ENCODE measurements around the gene ROPN1L. TPM values are rescaled to one million over a fixed set of nuclear protein-coding genes. Genes with fewer than 3 reads are reported as not detected.

Gene ROPN1L
- total and polyA plus RNA-seq, 10 of the 15 experiments (the other 5 are each of a cell fraction or from before 2014, with no cell fraction given): 0.07 to 0.38 (median 0.22) TPM; not detected in 6

DNA sequence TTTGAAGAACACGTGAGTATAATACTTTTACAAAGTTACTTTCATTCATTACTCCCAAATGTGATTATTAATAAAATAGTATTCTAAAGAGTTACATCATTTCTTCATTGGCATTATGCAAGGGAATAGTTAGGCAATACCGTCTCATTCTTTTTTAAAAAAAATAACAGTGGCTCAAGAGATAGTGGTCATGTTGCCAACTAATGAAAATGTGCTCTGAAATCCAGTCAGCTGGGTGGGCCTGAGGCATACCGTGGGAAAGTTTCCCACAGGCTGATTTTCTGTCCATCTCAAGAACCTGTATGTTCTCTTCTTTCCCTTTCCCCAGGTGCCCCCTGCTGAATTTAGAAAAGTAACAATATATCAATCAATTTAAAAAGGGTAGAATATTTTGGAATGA lies 40.8 kb upstream of the ROPN1L start (continued):
- TF ChIP-seq, protein P1, sequence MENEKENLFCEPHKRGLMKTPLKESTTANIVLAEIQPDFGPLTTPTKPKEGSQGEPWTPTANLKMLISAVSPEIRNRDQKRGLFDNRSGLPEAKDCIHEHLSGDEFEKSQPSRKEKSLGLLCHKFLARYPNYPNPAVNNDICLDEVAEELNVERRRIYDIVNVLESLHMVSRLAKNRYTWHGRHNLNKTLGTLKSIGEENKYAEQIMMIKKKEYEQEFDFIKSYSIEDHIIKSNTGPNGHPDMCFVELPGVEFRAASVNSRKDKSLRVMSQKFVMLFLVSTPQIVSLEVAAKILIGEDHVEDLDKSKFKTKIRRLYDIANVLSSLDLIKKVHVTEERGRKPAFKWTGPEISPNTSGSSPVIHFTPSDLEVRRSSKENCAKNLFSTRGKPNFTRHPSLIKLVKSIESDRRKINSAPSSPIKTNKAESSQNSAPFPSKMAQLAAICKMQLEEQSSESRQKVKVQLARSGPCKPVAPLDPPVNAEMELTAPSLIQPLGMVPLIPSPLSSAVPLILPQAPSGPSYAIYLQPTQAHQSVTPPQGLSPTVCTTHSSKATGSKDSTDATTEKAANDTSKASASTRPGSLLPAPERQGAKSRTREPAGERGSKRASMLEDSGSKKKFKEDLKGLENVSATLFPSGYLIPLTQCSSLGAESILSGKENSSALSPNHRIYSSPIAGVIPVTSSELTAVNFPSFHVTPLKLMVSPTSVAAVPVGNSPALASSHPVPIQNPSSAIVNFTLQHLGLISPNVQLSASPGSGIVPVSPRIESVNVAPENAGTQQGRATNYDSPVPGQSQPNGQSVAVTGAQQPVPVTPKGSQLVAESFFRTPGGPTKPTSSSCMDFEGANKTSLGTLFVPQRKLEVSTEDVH (IDR thresholded peaks at IDR 0.05; ENCODE audit: low read depth, partially characterized antibody): no peak
- TF ChIP-seq ZNF207 (IDR thresholded peaks at IDR 0.05; ENCODE audit: borderline replicate concordance): no peak
- TF ChIP-seq, protein P2, sequence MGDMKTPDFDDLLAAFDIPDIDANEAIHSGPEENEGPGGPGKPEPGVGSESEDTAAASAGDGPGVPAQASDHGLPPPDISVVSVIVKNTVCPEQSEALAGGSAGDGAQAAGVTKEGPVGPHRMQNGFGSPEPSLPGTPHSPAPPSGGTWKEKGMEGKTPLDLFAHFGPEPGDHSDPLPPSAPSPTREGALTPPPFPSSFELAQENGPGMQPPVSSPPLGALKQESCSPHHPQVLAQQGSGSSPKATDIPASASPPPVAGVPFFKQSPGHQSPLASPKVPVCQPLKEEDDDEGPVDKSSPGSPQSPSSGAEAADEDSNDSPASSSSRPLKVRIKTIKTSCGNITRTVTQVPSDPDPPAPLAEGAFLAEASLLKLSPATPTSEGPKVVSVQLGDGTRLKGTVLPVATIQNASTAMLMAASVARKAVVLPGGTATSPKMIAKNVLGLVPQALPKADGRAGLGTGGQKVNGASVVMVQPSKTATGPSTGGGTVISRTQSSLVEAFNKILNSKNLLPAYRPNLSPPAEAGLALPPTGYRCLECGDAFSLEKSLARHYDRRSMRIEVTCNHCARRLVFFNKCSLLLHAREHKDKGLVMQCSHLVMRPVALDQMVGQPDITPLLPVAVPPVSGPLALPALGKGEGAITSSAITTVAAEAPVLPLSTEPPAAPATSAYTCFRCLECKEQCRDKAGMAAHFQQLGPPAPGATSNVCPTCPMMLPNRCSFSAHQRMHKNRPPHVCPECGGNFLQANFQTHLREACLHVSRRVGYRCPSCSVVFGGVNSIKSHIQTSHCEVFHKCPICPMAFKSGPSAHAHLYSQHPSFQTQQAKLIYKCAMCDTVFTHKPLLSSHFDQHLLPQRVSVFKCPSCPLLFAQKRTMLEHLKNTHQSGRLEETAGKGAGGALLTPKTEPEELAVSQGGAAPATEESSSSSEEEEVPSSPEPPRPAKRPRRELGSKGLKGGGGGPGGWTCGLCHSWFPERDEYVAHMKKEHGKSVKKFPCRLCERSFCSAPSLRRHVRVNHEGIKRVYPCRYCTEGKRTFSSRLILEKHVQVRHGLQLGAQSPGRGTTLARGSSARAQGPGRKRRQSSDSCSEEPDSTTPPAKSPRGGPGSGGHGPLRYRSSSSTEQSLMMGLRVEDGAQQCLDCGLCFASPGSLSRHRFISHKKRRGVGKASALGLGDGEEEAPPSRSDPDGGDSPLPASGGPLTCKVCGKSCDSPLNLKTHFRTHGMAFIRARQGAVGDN (IDR thresholded peaks at IDR 0.05): no peak
- TF ChIP-seq, protein P3, sequence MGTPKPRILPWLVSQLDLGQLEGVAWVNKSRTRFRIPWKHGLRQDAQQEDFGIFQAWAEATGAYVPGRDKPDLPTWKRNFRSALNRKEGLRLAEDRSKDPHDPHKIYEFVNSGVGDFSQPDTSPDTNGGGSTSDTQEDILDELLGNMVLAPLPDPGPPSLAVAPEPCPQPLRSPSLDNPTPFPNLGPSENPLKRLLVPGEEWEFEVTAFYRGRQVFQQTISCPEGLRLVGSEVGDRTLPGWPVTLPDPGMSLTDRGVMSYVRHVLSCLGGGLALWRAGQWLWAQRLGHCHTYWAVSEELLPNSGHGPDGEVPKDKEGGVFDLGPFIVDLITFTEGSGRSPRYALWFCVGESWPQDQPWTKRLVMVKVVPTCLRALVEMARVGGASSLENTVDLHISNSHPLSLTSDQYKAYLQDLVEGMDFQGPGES (IDR thresholded peaks at IDR 0.05): no peak
- TF ChIP-seq MEF2A (IDR thresholded peaks at IDR 0.05; ENCODE audit: insufficient read depth, low read depth, low read length): no peak
- TF ChIP-seq, protein P4, sequence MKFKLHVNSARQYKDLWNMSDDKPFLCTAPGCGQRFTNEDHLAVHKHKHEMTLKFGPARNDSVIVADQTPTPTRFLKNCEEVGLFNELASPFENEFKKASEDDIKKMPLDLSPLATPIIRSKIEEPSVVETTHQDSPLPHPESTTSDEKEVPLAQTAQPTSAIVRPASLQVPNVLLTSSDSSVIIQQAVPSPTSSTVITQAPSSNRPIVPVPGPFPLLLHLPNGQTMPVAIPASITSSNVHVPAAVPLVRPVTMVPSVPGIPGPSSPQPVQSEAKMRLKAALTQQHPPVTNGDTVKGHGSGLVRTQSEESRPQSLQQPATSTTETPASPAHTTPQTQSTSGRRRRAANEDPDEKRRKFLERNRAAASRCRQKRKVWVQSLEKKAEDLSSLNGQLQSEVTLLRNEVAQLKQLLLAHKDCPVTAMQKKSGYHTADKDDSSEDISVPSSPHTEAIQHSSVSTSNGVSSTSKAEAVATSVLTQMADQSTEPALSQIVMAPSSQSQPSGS (IDR thresholded peaks at IDR 0.05; ENCODE audit: low read length): 0 out of 2 replicates have a peak, but pooled peaks have one; percentile 37
- TF ChIP-seq FOXM1 (IDR thresholded peaks at IDR 0.05; ENCODE audit: low read depth, low read length): no peak
- TF ChIP-seq RAD21 (IDR thresholded peaks at IDR 0.05; ENCODE audit: insufficient read depth, low read depth, low read length): peak; percentile 26; the same call in 1 of the 2 replicates
- TF ChIP-seq JUNB (IDR thresholded peaks at IDR 0.05): no peak

Measured in GM12878 (cell line).